Stimulated activated naive CD8-positive, alpha-beta T cell treated with anti-CD3 and anti-CD28 coated beads, Interleukin-15, amount 100 ng/mL, for 72 hours (primary cell): ENCODE measurements around the gene ABCB8.
"Not testable (repeated sequence)": the region's sequence is repeated elsewhere in the genome, so short reads cannot be mapped to it uniquely, and the experiment has no call there.

ENCODE experiments used
- ATAC-seq: fragments of 150-1000 bp; cut with Tn5 transposase; 2 replicates; pipeline ENCODE4 v1.10.0; 2021; ENCODE audit warnings: mild to moderate bottlenecking, moderate library complexity
- DNase-seq, 2 donors: peaks; one replicate each; pipeline ENCODE4 v3.0.0; 2021 to 2022
- H3K27ac Mint-ChIP-seq, 2 donors: one replicate each; pipeline ENCODE4 v1.8.0; 2022; ENCODE audit warnings: mild to moderate bottlenecking in 2 of 2, mixed read lengths in 2 of 2, moderate library complexity in 2 of 2
- H3K27me3 Mint-ChIP-seq: one replicate; pipeline ENCODE4 v1.8.0; 2022; ENCODE audit warnings: mixed read lengths
- H3K4me1 Mint-ChIP-seq: one replicate; pipeline ENCODE4 v1.8.0; 2022; ENCODE audit warnings: mild to moderate bottlenecking, mixed read lengths
- H3K4me3 Mint-ChIP-seq, 2 donors: one replicate each; pipeline ENCODE4 v1.8.0; 2022; ENCODE audit warnings: mild to moderate bottlenecking in 2 of 2, mixed read lengths in 2 of 2, moderate library complexity in 1 of 2
- H3K9me3 Mint-ChIP-seq, 2 donors: one replicate each; pipeline ENCODE4 v1.8.0; 2022; ENCODE audit warnings: mixed read lengths in 2 of 2

The ABCB8 gene

DNA sequence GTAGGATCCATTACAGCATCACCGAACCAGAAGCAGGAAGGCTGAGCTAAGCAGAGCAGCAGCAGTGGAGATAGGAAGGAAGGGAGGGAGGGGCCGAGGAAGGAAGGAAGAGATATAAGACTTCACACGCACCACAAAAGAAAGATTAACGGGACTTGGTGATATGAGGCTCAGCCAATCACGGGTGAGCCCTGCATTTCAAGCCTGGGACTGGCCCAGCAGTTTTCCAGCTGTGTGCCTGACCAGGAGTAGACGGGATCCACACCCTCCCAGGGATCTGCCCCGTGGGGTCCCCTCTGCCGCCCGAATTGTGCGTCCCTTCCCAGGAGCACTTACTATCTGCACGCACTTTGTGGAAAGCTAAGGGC is 20.1 kb upstream of the ABCB8 start:
- DNase-seq, result no peak
- ATAC-seq, result peak; percentile 19
- H3K27ac Mint-ChIP-seq, result peak overlapping the region; percentile 77 to 78

DNA sequence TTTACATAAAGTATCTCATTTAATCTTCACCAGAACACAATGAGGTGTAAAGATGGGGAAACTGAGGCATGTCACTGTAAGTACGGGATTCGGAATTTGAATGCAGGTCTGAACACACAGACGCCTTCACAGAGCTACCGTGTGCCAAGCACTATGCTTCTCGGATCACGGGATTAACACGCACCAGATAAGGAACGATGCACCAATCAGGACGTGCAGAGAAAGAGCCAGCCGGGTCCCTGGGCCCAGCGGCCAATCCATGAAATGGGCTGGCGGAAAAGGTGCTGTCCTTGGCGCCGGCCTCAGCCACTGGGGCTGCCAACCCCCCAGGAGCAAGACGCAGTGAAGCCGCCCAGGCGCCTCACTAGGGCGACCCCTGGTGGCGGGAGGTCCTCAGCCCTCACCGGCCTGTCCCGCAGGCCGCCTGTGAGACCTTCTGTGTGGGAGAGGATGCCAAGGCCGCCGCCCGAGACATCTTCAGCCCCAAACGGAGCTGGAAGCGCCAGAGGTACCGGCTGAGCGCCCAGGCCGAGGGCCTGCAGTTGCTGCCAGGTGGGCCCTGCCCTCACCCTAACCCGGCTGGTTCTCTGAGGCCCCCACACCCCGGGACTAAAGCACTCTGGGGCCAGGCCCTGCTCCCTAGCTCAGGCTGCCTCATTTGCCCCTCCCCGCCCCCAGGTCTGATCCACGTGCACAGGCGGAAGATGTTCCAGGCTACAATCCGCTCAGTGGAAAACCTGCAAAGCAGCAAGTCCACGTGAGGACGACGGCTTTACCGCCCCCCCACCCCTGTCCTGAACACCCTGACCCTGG is 19.5 kb upstream of the ABCB8 start:
- DNase-seq (peak; percentile 89 to 91), ATAC-seq (peak; percentile 84)
- Mint-ChIP-seq H3K4me1 (peaks cover 67% of the 10 kb centered on the region), H3K9me3 (no peaks in the 10 kb centered on the region), H3K27me3 (no peaks in the 10 kb centered on the region), H3K4me3 (peak overlapping the region; percentile 76 to 90), H3K27ac (peak overlapping the region; percentile 78 to 80)

More for the DNA sequence above, 20.1 kb upstream of the ABCB8 start:
- H3K4me3 Mint-ChIP-seq, result peak overlapping the region; percentile 76 to 90
- peaks cover 61% of the 10 kb centered on the region for H3K4me1 Mint-ChIP-seq
- H3K9me3 Mint-ChIP-seq, result no peaks in the 10 kb centered on the region
- H3K27me3 Mint-ChIP-seq, result no peaks in the 10 kb centered on the region

DNA sequence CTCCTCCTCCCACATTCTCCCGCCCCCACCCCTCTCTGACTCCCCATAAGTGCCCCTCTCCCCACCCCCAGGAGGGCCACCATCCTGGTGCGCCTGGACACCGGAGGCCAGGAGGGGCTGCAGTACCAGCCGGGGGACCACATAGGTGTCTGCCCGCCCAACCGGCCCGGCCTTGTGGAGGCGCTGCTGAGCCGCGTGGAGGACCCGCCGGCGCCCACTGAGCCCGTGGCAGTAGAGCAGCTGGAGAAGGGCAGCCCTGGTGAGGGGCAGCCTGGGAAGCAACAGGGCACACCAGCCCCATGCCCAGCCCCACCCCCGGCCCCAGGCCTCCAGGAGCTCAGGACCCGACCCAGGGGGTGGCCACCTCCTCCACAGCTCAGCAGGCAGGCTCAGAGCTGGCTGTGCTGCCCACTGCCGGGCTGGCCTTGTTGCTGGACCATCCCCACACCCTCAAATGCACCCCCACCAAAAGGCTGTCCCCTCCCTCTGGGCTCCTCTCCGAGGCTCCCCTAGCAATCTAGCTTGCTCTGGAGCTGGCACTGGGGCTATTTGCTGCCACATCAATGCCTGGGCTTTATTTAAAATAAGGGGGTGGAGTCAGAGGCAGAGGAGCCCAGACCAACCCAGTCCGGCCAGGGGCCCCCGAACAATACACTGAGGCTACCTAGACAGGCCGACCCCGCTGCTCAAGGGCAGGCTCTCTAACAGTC is 18.8 kb upstream of the ABCB8 start:
- no peak overlapping the region for H3K27ac Mint-ChIP-seq
- no peaks in the 10 kb centered on the region for H3K27me3 Mint-ChIP-seq
- peak overlapping the region; percentile 76 to 90 for H3K4me3 Mint-ChIP-seq
- no peaks in the 10 kb centered on the region for H3K9me3 Mint-ChIP-seq
- peaks cover 74% of the 10 kb centered on the region for H3K4me1 Mint-ChIP-seq
- DNase-seq, result no peak
- ATAC-seq, result peak; percentile 13

DNA sequence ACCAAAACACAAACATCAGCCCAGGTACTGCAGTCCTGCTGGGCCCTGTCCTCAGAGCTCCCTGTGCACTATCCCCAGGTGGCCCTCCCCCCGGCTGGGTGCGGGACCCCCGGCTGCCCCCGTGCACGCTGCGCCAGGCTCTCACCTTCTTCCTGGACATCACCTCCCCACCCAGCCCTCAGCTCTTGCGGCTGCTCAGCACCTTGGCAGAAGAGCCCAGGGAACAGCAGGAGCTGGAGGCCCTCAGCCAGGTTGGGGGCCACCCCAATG is 18.3 kb upstream of the ABCB8 start:
- Mint-ChIP-seq H3K4me3 (peak overlapping the region; percentile 50 to 70), H3K4me1 (peaks cover 79% of the 10 kb centered on the region), H3K27ac (no peak overlapping the region), H3K9me3 (no peaks in the 10 kb centered on the region), H3K27me3 (no peaks in the 10 kb centered on the region)
- ATAC-seq, result no peak
- no peak for DNase-seq

DNA sequence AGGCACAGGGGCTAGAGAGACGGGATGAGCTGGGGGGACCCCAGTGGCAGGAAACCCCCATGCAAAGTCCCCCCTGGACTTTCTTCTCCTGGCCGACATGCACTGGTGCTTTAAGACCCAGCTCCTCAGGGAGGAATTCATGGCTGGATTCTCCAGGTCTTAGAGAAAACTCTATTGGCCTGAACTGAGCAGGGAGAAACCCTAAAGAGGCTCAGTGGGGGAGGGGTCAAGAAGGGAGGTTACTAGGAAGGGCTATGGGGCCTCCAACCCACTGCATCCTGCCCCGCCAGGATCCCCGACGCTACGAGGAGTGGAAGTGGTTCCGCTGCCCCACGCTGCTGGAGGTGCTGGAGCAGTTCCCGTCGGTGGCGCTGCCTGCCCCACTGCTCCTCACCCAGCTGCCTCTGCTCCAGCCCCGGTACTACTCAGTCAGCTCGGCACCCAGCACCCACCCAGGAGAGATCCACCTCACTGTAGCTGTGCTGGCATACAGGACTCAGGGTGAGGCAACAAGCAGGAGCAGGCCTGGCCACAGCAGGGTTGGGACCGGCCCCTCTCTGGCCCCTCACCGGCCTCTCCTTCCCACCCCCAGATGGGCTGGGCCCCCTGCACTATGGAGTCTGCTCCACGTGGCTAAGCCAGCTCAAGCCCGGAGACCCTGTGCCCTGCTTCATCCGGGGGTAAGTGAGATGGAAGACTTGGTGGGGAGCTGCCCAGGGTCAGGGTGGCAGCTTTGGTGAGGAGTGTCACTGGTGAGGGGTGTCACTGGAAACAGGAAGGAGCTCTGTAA is 17.7 kb upstream of the ABCB8 start:
- H3K4me3 Mint-ChIP-seq, result peak overlapping the region; percentile 50 to 70
- no peaks in the 10 kb centered on the region for H3K27me3 Mint-ChIP-seq
- H3K9me3 Mint-ChIP-seq, result no peaks in the 10 kb centered on the region
- ATAC-seq (peak; percentile 0), DNase-seq (no peak)
- H3K4me1 Mint-ChIP-seq, result peaks cover 85% of the 10 kb centered on the region
- H3K27ac Mint-ChIP-seq, result peak overlapping the region; percentile 41 to 77

DNA sequence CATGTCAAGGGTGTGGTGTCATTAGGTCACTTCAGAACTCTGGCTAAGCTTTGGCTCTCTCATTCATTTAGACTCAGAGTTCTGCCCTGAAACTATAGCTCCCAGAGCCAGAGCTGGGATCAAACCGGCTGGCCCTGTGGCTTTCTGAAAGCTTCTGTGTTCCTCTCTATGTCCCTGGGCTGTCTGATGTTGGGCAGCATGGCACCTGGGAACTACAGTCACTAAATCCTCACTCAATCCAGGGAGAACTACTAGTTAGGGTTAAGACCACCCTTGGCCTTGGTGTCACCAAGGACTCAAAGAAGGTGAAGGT is 17.2 kb upstream of the ABCB8 start:
- peak overlapping the region; percentile 50 to 70 for H3K4me3 Mint-ChIP-seq
- H3K27ac Mint-ChIP-seq, result peak overlapping the region in 1 of 2 donors; percentile 89
- no peaks in the 10 kb centered on the region for H3K27me3 Mint-ChIP-seq
- no peaks in the 10 kb centered on the region for H3K9me3 Mint-ChIP-seq
- no peak for ATAC-seq
- no peak for DNase-seq
- H3K4me1 Mint-ChIP-seq, result peaks cover 90% of the 10 kb centered on the region

DNA sequence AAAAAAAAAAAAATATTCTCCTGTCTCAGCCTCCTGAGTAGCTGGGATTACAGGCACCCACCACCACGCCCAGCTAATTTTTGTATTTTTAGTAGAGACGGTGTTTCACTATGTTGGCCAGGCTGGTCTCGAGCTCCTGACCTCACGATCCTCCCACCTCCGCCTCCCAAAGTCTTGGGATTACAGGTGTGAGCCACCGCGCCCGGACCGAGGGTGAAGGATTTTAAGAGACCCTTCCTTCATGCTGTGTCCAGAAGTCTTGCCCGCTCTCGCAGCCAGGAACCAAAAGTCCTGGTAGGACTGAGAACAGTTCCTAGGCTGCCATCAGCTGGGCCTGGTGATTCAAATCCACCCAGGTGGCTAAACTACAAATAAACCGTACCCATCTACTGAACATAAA is 16.6 kb upstream of the ABCB8 start:
- not testable (repeated sequence) for DNase-seq, H3K27me3 Mint-ChIP-seq, H3K27ac Mint-ChIP-seq, H3K4me3 Mint-ChIP-seq, H3K9me3 Mint-ChIP-seq, ATAC-seq
- H3K4me1 Mint-ChIP-seq, result peaks cover 96% of the 10 kb centered on the region

DNA sequence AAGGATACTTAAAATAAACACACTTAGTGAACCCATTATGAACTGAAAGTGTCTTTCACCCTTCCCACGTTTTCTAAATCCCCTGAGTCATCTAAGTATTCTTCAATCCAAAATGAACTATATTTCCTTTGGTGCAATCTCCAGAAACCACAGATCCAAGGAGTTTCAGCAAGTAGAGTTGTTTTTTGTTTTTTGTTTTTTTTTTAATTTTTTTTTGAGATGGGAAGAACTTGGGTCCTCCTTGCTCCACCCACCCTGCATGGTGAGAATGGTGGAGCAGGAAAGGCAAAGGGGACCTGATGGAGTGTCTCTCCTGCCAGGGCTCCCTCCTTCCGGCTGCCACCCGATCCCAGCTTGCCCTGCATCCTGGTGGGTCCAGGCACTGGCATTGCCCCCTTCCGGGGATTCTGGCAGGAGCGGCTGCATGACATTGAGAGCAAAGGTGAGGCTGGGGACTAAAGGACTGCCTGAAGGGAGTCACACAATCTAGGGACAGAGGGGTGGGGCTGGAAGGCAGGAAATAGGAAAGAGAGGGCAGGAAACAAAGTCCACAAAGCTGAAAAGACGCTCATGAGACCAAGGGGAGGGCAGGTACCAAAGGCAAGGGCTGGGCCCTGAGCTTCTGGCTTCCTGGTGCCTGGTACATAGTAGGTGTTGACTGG is 16.1 kb upstream of the ABCB8 start:
- H3K27ac Mint-ChIP-seq, result peak overlapping the region in 1 of 2 donors; percentile 12
- H3K9me3 Mint-ChIP-seq, result no peaks in the 10 kb centered on the region
- peaks cover 99% of the 10 kb centered on the region for H3K4me1 Mint-ChIP-seq
- DNase-seq (no peak), ATAC-seq (no peak)
- no peaks in the 10 kb centered on the region for H3K27me3 Mint-ChIP-seq
- H3K4me3 Mint-ChIP-seq, result peak overlapping the region; percentile 34 to 48

DNA sequence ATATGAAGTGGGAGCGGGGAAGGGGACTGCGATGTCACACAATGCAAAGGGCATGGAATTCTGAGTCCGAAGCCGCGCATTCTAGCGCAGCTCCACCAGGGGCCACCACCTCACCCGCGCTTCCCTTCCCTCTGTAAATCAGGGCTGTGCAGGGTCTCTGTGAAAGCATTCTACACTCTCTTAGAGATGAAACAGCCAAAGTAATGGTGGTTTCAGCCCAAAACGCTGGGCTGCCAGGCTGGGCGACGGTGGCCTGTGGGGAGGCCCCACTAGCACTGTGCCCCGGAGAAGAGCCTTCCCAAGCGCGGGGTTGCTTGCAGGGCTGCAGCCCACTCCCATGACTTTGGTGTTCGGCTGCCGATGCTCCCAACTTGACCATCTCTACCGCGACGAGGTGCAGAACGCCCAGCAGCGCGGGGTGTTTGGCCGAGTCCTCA is 15.3 kb upstream of the ABCB8 start:
- no peak for ATAC-seq
- Mint-ChIP-seq H3K27me3 (no peaks in the 10 kb centered on the region), H3K4me3 (peak overlapping the region; percentile 34 to 48), H3K27ac (no peak overlapping the region), H3K4me1 (peaks cover 99% of the 10 kb centered on the region), H3K9me3 (no peaks in the 10 kb centered on the region)
- no peak for DNase-seq

DNA sequence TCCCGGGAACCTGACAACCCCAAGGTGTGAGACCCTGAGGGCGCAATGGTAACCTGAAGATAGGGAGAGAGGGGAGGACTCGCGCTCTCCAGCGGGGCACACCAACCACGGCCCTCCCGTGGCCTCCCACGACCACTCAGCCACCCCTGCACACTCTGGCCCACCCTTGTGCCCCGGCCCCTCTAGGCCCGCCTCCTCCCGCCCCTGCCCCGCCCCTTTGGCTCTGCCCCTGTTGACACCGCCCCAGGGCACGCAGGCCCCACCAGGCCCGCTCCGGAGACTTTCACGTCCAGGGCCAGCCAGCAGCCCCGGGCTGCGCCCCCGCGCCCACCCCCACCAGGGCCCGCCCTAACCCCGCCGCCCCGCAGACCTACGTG is 14.9 kb upstream of the ABCB8 start:
- no peak for ATAC-seq

DNA sequence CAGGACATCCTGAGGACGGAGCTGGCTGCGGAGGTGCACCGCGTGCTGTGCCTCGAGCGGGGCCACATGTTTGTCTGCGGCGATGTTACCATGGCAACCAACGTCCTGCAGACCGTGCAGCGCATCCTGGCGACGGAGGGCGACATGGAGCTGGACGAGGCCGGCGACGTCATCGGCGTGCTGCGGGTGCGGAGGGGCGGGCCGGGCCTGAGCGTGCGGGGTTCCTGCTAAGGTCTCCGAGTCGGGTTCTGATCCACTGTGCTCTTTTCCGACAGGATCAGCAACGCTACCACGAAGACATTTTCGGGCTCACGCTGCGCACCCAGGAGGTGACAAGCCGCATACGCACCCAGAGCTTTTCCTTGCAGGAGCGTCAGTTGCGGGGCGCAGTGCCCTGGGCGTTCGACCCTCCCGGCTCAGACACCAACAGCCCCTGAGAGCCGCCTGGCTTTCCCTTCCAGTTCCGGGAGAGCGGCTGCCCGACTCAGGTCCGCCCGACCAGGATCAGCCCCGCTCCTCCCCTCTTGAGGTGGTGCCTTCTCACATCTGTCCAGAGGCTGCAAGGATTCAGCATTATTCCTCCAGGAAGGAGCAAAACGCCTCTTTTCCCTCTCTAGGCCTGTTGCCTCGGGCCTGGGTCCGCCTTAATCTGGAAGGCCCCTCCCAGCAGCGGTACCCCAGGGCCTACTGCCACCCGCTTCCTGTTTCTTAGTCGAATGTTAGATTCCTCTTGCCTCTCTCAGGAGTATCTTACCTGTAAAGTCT is 14.3 kb upstream of the ABCB8 start:
- Mint-ChIP-seq H3K27me3 (peaks cover 9% of the 10 kb centered on the region), H3K27ac (peak overlapping the region; percentile 98), H3K4me3 (peak overlapping the region; percentile 97 to 98), H3K9me3 (no peaks in the 10 kb centered on the region), H3K4me1 (peaks cover 99% of the 10 kb centered on the region)
- DNase-seq (peak; percentile 88 to 94), ATAC-seq (peak; percentile 67)

More for the DNA sequence above, 14.9 kb upstream of the ABCB8 start:
- no peaks in the 10 kb centered on the region for H3K9me3 Mint-ChIP-seq
- H3K4me3 Mint-ChIP-seq, result peak overlapping the region in 1 of 2 donors; percentile 98
- peak overlapping the region; percentile 98 for H3K27ac Mint-ChIP-seq
- peaks cover 99% of the 10 kb centered on the region for H3K4me1 Mint-ChIP-seq
- DNase-seq, result no peak
- H3K27me3 Mint-ChIP-seq, result peaks cover 3% of the 10 kb centered on the region

DNA sequence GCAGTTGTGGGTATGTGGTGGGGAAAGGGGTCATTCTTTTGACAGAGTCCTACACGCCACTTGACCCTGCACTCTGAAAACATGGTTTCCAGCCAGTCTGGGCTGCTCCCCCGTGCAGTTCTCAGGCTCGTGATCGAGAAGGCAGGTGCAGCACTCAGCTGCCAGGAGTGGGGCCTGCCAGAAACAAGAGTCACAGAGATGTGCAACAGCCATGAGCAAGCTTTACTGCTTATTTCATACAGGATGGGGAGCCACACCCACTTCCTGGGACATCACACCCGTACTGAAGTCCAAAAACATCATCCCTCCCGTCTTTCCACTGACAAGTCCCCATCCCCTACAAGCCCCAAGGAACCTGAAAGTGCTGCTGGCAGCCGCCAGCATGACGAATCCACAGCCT is 13.3 kb upstream of the ABCB8 start:
- no peak for ATAC-seq
- H3K9me3 Mint-ChIP-seq, result no peaks in the 10 kb centered on the region
- peak overlapping the region; percentile 97 to 98 for H3K4me3 Mint-ChIP-seq
- H3K27me3 Mint-ChIP-seq, result peaks cover 19% of the 10 kb centered on the region
- DNase-seq, result no peak
- H3K4me1 Mint-ChIP-seq, result peaks cover 97% of the 10 kb centered on the region
- H3K27ac Mint-ChIP-seq, result no peak overlapping the region

DNA sequence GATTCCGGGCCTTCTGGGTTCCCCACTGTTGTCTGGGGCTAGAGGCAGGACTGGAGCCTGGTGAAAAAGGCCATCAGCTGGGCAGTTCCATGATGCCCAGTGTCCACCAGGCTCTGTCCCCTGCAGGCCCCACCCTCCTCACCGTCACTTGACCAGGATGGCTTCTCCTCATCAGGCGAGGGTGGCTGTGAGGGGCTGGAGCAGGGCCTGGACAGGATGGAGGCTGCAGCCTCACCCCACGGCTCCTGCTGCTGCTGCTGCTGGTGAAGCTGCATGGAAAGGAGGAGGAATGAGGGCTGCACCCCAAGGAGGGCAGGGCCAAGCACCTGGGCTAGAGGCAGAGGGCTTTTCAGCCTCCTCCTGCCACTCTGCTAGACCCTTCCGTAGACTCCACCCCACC is 12.3 kb upstream of the ABCB8 start:
- DNase-seq (no peak), ATAC-seq (no peak)
- Mint-ChIP-seq H3K27me3 (peaks cover 25% of the 10 kb centered on the region), H3K4me3 (peak overlapping the region in 1 of 2 donors; percentile 2), H3K9me3 (no peaks in the 10 kb centered on the region), H3K4me1 (peaks cover 86% of the 10 kb centered on the region), H3K27ac (no peak overlapping the region)

DNA sequence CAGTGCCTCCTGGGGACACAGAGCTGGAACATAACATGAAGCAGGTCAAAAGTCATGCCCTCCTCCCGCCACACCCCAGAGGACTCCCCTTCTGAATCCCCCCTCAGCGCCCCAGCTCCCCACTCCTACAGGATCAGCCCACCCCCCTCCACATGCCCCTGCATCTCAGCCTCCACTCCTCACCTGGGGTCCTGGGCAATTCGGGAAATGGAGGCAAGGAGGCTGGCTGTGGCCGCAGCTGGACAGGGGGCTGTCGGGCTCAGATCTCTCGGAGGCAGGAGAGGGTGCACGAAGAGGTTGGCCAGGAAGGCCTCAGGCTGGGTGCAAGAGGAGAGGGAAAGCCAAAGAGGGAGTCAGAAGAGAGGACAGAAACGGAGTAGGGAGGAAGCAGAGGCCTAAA is 11.7 kb upstream of the ABCB8 start:
- Mint-ChIP-seq H3K4me1 (peaks cover 82% of the 10 kb centered on the region), H3K4me3 (peak overlapping the region; percentile 88 to 91), H3K27ac (no peak overlapping the region), H3K27me3 (peaks cover 25% of the 10 kb centered on the region), H3K9me3 (no peaks in the 10 kb centered on the region)
- DNase-seq, result no peak
- ATAC-seq, result no peak

DNA sequence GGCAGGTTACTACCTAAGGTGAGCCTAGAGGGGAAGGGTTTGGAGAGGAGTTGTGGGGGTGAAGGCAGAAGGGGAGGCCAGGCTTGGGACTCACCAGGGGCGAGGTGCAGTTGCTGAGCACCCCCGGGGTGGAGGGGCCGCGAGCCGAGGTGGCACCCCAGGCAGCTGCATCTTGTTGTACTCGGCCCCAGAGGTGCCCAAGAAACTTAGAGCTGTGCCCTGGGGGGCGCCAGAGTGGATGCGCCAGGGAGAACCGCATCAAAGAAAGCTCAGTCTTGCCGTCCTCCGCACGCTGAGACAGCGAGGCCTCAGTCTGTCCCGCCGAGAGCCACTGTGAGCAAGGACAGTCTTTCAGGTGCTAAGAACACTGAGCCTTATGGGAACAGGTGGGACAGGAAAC is 11.3 kb upstream of the ABCB8 start:
- DNase-seq (no peak), ATAC-seq (no peak)
- H3K27me3 Mint-ChIP-seq, result peaks cover 25% of the 10 kb centered on the region
- H3K4me1 Mint-ChIP-seq, result peaks cover 78% of the 10 kb centered on the region
- no peaks in the 10 kb centered on the region for H3K9me3 Mint-ChIP-seq
- peak overlapping the region; percentile 88 to 91 for H3K4me3 Mint-ChIP-seq
- no peak overlapping the region for H3K27ac Mint-ChIP-seq
